SK-N-SH (cell line): ENCODE data around the gene SYNDIG1L. TPM values are rescaled to one million over a fixed set of nuclear protein-coding genes. Genes with fewer than 3 reads are reported as not detected.

Experiments used
- CTCF ChIA-PET: fragments of 300-600, 350-600 bp; formaldehyde crosslinking; extraction: SDS; loops from one replicate; lab custom pipeline; 2021; lab: Yijun Ruan, JAX
- POLR2A ChIA-PET: fragments of 350-600 bp; sonication (Branson Sonifier 250); formaldehyde crosslinking; extraction: SDS; loops from one replicate; lab custom pipeline; 2020; ENCODE audit warnings: antibody characterized with exemption, inconsistent platforms; lab: Yijun Ruan, JAX
- DNase-seq: peaks from one replicate; pipeline ENCODE4 v3.0.0; 2012
- H2AFZ ChIP-seq: fragments of 200-600 bp; sonication (generic); 2 replicates; pipeline ENCODE4 v1.8.1; 2016; ENCODE audit warnings: antibody characterized with exemption, mild to moderate bottlenecking, low read depth
- H3F3A ChIP-seq: fragments of 200-600 bp; sonication (generic); replicated peaks from 2 replicates; pipeline ENCODE3; 2016; ENCODE audit warnings: antibody characterized with exemption, mild to moderate bottlenecking; ENCODE audit not compliant: insufficient read depth
- H3K27ac ChIP-seq, 2 experiments: fragments of 200-500 bp in 1 of 2; fragments of 200-600 bp in 1 of 2; sonication (Bioruptor generic) in 1 of 2; sonication (generic), shearing (Covaris generic) in 1 of 2; 2 replicates each; pipeline versions ENCODE4 v1.5.1 to v1.6.1; 2014 to 2016; ENCODE audit warnings: low read depth in 2 of 2, inconsistent platforms in 1 of 2, low read length in 1 of 2, mild to moderate bottlenecking in 1 of 2, mixed read lengths in 1 of 2
- H3K27me3 ChIP-seq: fragments of 200-600 bp; sonication (generic), shearing (Covaris generic); 2 replicates; pipeline ENCODE4 v1.6.1; 2016; ENCODE audit warnings: mixed run types; ENCODE audit not compliant: insufficient read depth
- H3K36me3 ChIP-seq, 2 experiments: fragments of 200-500 bp in 1 of 2; fragments of 200-600 bp in 1 of 2; sonication (Bioruptor generic) in 1 of 2; sonication (generic) in 1 of 2; replicated peaks in 1 of 2; 2 replicates each; pipeline versions ENCODE3 to v1.5.1; 2014 to 2016; ENCODE audit warnings: low read length in 1 of 2, mild to moderate bottlenecking in 1 of 2; ENCODE audit not compliant: insufficient read depth in 2 of 2, control insufficient read depth in 1 of 2
- H3K4me1 ChIP-seq, 2 experiments: fragments of 200-500 bp in 1 of 2; fragments of 200-600 bp in 1 of 2; sonication (Bioruptor generic) in 1 of 2; sonication (generic), shearing (Covaris generic) in 1 of 2; 2 replicates each; pipeline versions ENCODE4 v1.5.1 to v1.6.1; 2014 to 2016; ENCODE audit warnings: low read depth in 1 of 2, low read length in 1 of 2, mixed run types in 1 of 2; ENCODE audit not compliant: insufficient read depth in 2 of 2, control insufficient read depth in 1 of 2
- H3K4me2 ChIP-seq: fragments of 200-600 bp; sonication (generic), shearing (Covaris generic); 2 replicates; pipeline ENCODE4 v1.6.1; 2017; ENCODE audit warnings: mixed run types
- H3K4me3 ChIP-seq, 2 experiments: fragments of 200-500 bp in 1 of 2; fragments of 200-600 bp in 1 of 2; sonication (Bioruptor generic) in 1 of 2; sonication (generic), shearing (Covaris generic) in 1 of 2; 2 replicates each; pipeline versions ENCODE4 v1.5.1 to v1.8.1; 2014 to 2016; ENCODE audit warnings: low read depth in 2 of 2, inconsistent platforms in 1 of 2, low read length in 1 of 2, mild to moderate bottlenecking in 1 of 2, mixed read lengths in 1 of 2, moderate library complexity in 1 of 2
- H3K79me2 ChIP-seq: fragments of 200-600 bp; sonication (generic); 2 replicates; pipeline ENCODE4 v1.8.1; 2017; ENCODE audit warnings: mild to moderate bottlenecking; ENCODE audit not compliant: insufficient read depth
- H3K9ac ChIP-seq: fragments of 200-600 bp; sonication (generic); 2 replicates; pipeline ENCODE4 v1.6.1; 2017; ENCODE audit warnings: mixed run types
- H3K9me2 ChIP-seq: fragments of 200-600 bp; sonication (generic); 2 replicates; pipeline ENCODE4 v1.6.1; 2017; ENCODE audit warnings: mixed run types
- H3K9me3 ChIP-seq: fragments of 200-600 bp; sonication (generic); 2 replicates; pipeline ENCODE4 v1.6.1; 2017; ENCODE audit warnings: mixed run types, mild to moderate bottlenecking, moderate library complexity
- H4K20me1 ChIP-seq: fragments of 200-600 bp; sonication (generic); 2 replicates; pipeline ENCODE4 v1.6.1; 2017; ENCODE audit warnings: mild to moderate bottlenecking, mixed run types; ENCODE audit not compliant: insufficient read depth
- CHD2 ChIP-seq: fragments of 150-350 bp; IDR thresholded peaks from 2 replicates; pipeline ENCODE4 v1.6.1; 2018; ENCODE audit warnings: low read length; ENCODE audit not compliant: partially characterized antibody
- FOSL2 ChIP-seq: IDR thresholded peaks from 2 replicates; pipeline ENCODE4 v1.4.0; 2012; ENCODE audit warnings: low read depth, mild to moderate bottlenecking, moderate library complexity, borderline replicate concordance
- FOXJ3 ChIP-seq: sonication (generic); formaldehyde crosslinking; IDR thresholded peaks from 2 replicates; pipeline ENCODE4 v1.5.1; 2020; ENCODE audit warnings: mild to moderate bottlenecking, missing genetic modification reagents
- FOXM1 ChIP-seq: IDR thresholded peaks from 2 replicates; pipeline ENCODE4 v1.4.0; 2012; ENCODE audit warnings: low read depth, mild to moderate bottlenecking
- JUND ChIP-seq: IDR thresholded peaks from 2 replicates; pipeline ENCODE4 v1.4.0; 2012
- NRF1 ChIP-seq: IDR thresholded peaks from 2 replicates; pipeline ENCODE4 v1.6.1; 2012; ENCODE audit warnings: low read depth, mild to moderate bottlenecking, low read length
- RXRA ChIP-seq: IDR thresholded peaks from 2 replicates; pipeline ENCODE4 v1.4.0; 2012; ENCODE audit warnings: low read depth, mild to moderate bottlenecking, borderline replicate concordance
- TAF1 ChIP-seq: IDR thresholded peaks from 2 replicates; pipeline ENCODE4 v1.6.1; 2012; ENCODE audit warnings: low read depth, mild to moderate bottlenecking, low read length, moderate library complexity, borderline replicate concordance
- WGBS: methylation state at CpG from one replicate; pipeline ENCODE4 v1.1.6; 2017; ENCODE audit warnings: low lambda C conversion rate; 5-methylcytosine and 5-hydroxymethylcytosine counted together
- polyA plus RNA-seq, 3 experiments: library from polyadenylated mRNA; depleted of rRNA; stranded (reverse); fragments of >200 nt; gene quantifications; 2 replicates each; pipeline ENCODE4 v1.2.3, GENCODE V29; 2012
- TF ChIP-seq, protein P1 (sequence below): IDR thresholded peaks from 2 replicates; pipeline ENCODE4; 2012

The SYNDIG1L gene
- polyA plus RNA-seq, 1 of the 3 experiments (the other 2 are of a cell fraction) = not detected

DNA sequence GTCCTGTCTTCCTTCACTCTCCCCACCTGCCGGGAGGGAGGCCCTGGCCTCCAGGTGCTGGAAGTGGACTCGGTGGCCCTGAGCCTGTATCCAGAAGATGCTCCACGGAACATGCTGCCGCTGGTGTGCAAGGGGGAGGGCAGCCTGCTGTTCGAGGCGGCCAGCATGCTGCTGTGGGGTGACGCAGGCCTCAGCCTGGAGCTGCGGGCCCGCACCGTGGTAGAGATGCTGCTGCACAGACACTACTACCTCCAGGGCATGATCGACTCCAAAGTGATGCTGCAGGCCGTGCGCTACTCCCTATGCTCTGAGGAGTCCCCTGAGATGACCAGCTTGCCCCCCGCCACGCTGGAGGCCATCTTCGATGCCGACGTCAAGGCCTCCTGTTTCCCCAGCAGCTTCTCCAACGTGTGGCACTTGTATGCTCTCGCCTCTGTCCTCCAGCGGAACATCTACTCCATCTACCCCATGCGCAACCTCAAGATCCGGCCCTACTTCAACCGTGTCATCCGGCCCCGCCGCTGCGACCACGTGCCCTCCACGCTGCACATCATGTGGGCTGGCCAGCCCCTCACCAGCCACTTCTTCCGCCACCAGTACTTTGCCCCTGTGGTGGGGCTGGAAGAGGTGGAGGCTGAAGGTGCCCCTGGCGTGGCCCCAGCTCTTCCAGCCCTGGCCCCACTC, 69.0 kb downstream of the SYNDIG1L start:
- 77% methylated on average over 22 of the region's 32 CpGs for WGBS
- Histone ChIP-seq H3K9me2 (no peaks in the 10 kb centered on the region), H3K9me3 (no peaks in the 10 kb centered on the region), H2AFZ (no peak overlapping the region), H3K79me2 (no peaks in the 10 kb centered on the region), H4K20me1 (no peaks in the 10 kb centered on the region), H3K4me3 (no peak overlapping the region), H3K27ac (no peak overlapping the region), H3F3A (no peaks in the 10 kb centered on the region), H3K9ac (no peak overlapping the region), H3K27me3 (no peaks in the 10 kb centered on the region; the same call in 1 of the 2 replicates), H3K36me3 (no peaks in the 10 kb centered on the region), H3K4me2 (no peak overlapping the region), H3K4me1 (no peaks in the 10 kb centered on the region)
- ChIA-PET CTCF (interaction anchor here (18.0 kb wide), 1 partner anchor 121 kb away, joined by 249 read pairs; no protein-coding TSS in a partner anchor), POLR2A (no interaction called here)
- no peak for DNase-seq
- TF ChIP-seq NRF1 (no peak), FOSL2 (no peak), JUND (no peak), FOXJ3 (CRISPR knock-in tag) (no peak), TAF1 (no peak), CHD2 (no peak), RXRA (no peak), FOXM1 (no peak)
- TF ChIP-seq, protein P1, sequence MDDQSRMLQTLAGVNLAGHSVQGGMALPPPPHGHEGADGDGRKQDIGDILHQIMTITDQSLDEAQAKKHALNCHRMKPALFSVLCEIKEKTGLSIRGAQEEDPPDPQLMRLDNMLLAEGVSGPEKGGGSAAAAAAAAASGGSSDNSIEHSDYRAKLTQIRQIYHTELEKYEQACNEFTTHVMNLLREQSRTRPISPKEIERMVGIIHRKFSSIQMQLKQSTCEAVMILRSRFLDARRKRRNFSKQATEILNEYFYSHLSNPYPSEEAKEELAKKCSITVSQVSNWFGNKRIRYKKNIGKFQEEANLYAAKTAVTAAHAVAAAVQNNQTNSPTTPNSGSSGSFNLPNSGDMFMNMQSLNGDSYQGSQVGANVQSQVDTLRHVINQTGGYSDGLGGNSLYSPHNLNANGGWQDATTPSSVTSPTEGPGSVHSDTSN = no peak

Other genes with a start within 250 kb of the SYNDIG1L start
- not detected in 2 replicates for gene VSX2, start 186.8 kb downstream of the SYNDIG1L start, polyA plus RNA-seq (2012; rRNA removed)
- 25.5 and 37.0 TPM in 2 replicates for gene ABCD4, start 123.3 kb downstream of the SYNDIG1L start, polyA plus RNA-seq (2012; rRNA removed)
- not detected in 2 replicates for gene VRTN, start 77.7 kb downstream of the SYNDIG1L start, polyA plus RNA-seq (2012; rRNA removed)
- 340 and 522 TPM in 2 replicates for gene NPC2, start 67.1 kb upstream of the SYNDIG1L start, polyA plus RNA-seq (2012; rRNA removed)
- 37.3 and 51.9 TPM in 2 replicates for gene ISCA2, start 67.6 kb upstream of the SYNDIG1L start, polyA plus RNA-seq (2012; rRNA removed)
- gene LTBP2, start 186.0 kb upstream of the SYNDIG1L start, polyA plus RNA-seq (2012; rRNA removed) = 34.4 and 58.8 TPM in 2 replicates